ENCODE measurements around the gene ZNF808.
A peak's percentile ranks its signal among the peaks of the same experiment; 100 is the strongest.
"Not testable (repeated sequence)": the region's sequence is repeated elsewhere in the genome, so short reads cannot be mapped to it uniquely, and the experiment has no call there.

ZNF808 gene

DNA sequence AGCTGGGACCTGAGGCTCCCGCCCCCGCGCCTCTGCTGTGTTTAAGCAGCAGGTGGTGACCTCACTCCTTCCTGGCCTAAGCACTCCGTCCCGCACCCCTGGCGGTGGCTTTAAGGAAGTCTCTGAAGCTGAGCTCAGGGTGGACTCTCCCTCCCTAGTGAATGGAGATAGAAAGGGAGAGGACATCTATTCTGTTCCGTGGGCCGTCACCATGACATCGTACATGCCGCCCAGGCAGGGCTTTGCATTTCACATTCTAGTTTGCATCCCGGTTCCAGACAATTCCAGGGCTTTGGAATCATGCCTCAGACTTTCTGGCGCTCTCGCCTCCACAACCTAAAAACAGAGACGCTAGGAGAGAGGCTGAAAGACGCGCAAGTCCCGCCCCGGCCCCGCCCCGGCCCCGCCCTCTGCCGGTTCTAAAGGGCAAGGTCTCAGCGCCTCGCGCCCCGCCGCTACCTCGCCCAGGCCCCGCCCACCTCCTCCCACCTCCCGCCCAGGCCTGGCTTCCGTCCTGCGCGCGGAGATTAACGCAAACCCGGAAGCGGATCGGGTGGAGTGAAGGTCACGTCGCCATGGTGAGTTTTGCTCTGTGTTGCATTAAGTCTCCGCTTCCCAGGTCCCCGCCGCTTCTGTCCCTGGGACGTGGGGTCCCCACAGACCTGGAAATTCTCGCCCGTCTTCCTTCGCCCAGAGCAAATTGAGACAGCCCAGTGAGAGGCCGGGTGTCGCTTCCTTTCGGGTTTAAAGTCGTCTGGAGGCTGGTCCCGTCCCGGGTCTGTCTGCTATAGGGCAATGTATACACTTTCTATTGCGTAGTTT, at the start of gene ZNF808:
Gene ZNF808, plus strand, starts transcription at position 535 of the 822 bp plus-strand sequence. CDS start 15,617 bp downstream, outside the sequence.
- TF ChIP-seq EZH2phosphoT487 (conservative IDR thresholded peaks at IDR 0.05; ENCODE audit: low read length): no peak
- TF ChIP-seq, protein P1, sequence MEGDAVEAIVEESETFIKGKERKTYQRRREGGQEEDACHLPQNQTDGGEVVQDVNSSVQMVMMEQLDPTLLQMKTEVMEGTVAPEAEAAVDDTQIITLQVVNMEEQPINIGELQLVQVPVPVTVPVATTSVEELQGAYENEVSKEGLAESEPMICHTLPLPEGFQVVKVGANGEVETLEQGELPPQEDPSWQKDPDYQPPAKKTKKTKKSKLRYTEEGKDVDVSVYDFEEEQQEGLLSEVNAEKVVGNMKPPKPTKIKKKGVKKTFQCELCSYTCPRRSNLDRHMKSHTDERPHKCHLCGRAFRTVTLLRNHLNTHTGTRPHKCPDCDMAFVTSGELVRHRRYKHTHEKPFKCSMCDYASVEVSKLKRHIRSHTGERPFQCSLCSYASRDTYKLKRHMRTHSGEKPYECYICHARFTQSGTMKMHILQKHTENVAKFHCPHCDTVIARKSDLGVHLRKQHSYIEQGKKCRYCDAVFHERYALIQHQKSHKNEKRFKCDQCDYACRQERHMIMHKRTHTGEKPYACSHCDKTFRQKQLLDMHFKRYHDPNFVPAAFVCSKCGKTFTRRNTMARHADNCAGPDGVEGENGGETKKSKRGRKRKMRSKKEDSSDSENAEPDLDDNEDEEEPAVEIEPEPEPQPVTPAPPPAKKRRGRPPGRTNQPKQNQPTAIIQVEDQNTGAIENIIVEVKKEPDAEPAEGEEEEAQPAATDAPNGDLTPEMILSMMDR (IDR thresholded peaks at IDR 0.05; ENCODE audit: insufficient read depth, low read length, poor library complexity, severe bottlenecking): peak; percentile 15
- Histone ChIP-seq H3K4me3 (ENCODE audit: insufficient read depth, low read length, poor library complexity, severe bottlenecking) (peak within 1 kb of the TSS; percentile 79), H3K36me3 (ENCODE audit: low read length) (no peaks in the 10 kb centered on the region), H3K9ac (ENCODE audit: low read length) (peak within 1 kb of the TSS; percentile 91), H3K27me3 (ENCODE audit: low read length) (no peaks in the 10 kb centered on the region), H3K9me2 (replicated peaks; ENCODE audit: insufficient read depth, low read length) (no peaks in the 10 kb centered on the region), H4K20me1 (ENCODE audit: low read depth, low read length) (no peaks in the 10 kb centered on the region), H3K4me2 (ENCODE audit: low read depth, low read length, poor library complexity, severe bottlenecking) (peak within 1 kb of the TSS; percentile 85), H3K79me2 (ENCODE audit: insufficient read depth, low read length) (peaks cover 29% of the 10 kb centered on the region), H3F3A (ENCODE audit: insufficient read depth) (no peaks in the 10 kb centered on the region), H3K9me3 (ENCODE audit: insufficient read depth, low read length) (0 out of 2 replicates have a peak, but pooled peaks cover 5% of the 10 kb centered on the region), H2AFZ (ENCODE audit: low read depth, low read length, severe bottlenecking) (peak within 1 kb of the TSS; percentile 99), H3K27ac (ENCODE audit: low read depth, low read length) (peak within 1 kb of the TSS; percentile 42)

DNA sequence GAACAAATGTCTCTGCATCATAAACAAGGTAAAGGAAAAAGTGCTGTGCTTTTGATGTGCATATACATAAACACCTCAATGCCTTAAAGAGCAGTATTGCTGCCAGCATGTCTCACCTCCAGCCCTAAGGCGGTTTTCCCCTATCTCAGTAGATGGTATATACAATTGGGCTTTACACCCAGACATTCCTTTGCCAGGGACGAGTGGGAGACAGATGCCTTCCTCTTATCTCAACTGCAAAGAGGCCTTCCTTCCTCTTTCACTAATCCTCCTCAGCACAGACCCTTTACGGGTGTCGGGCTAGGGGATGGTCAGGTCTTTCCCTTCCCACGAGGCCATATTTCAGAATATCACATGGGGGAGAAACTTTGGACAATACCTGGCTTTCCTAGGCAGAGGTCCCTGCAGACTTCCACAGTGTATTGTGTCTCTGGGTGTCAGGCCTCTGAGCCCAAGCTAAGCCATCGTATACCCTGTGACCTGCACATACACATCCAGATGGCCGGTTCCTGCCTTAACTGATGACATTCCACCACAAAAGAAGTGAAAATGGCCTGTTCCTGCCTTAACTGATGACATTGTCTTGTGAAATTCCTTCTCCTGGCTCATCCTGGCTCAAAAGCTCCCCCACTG, 43.2 kb upstream of the ZNF808 start:
- H3K9me3 ChIP-seq (ENCODE audit: insufficient read depth, low read length); H3K9ac ChIP-seq (ENCODE audit: low read length); H2AFZ ChIP-seq (ENCODE audit: low read depth, low read length, severe bottlenecking); H3K36me3 ChIP-seq (ENCODE audit: low read length); H3F3A ChIP-seq (ENCODE audit: insufficient read depth); H3K79me2 ChIP-seq (ENCODE audit: insufficient read depth, low read length); H3K4me3 ChIP-seq (ENCODE audit: insufficient read depth, low read length, poor library complexity, severe bottlenecking); H3K9me2 ChIP-seq (replicated peaks; ENCODE audit: insufficient read depth, low read length); H3K27ac ChIP-seq (ENCODE audit: low read depth, low read length); H3K27me3 ChIP-seq (ENCODE audit: low read length); H3K4me2 ChIP-seq (ENCODE audit: low read depth, low read length, poor library complexity, severe bottlenecking); H4K20me1 ChIP-seq (ENCODE audit: low read depth, low read length): not testable (repeated sequence)

DNA sequence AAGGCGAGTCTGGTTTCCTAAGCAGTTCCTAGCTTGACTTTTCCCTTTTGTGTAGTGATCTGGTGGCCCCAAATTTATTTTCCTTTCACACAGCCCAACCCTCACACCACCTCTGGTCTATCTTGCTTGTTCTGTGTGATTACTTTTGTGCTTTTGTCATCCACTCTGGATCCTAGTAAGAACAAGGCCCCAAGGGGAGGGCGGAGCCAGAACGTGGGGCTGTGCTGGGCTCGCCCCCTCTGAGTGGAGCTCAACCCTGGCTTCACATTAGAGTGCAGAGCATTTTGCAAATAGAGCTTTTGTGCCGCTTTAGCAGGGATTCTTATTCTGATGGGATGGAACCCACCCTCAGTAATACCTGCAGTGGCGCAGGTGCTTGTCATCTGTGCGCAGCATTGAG, 42.4 kb upstream of the ZNF808 start:
- not testable (repeated sequence) for H3K9me3 ChIP-seq (ENCODE audit: insufficient read depth, low read length); H3K4me3 ChIP-seq (ENCODE audit: insufficient read depth, low read length, poor library complexity, severe bottlenecking); H3K79me2 ChIP-seq (ENCODE audit: insufficient read depth, low read length); H3F3A ChIP-seq (ENCODE audit: insufficient read depth); H3K36me3 ChIP-seq (ENCODE audit: low read length); H3K4me2 ChIP-seq (ENCODE audit: low read depth, low read length, poor library complexity, severe bottlenecking); H2AFZ ChIP-seq (ENCODE audit: low read depth, low read length, severe bottlenecking); H3K9me2 ChIP-seq (replicated peaks; ENCODE audit: insufficient read depth, low read length); H3K9ac ChIP-seq (ENCODE audit: low read length); H4K20me1 ChIP-seq (ENCODE audit: low read depth, low read length); H3K27ac ChIP-seq (ENCODE audit: low read depth, low read length); H3K27me3 ChIP-seq (ENCODE audit: low read length)

DNA sequence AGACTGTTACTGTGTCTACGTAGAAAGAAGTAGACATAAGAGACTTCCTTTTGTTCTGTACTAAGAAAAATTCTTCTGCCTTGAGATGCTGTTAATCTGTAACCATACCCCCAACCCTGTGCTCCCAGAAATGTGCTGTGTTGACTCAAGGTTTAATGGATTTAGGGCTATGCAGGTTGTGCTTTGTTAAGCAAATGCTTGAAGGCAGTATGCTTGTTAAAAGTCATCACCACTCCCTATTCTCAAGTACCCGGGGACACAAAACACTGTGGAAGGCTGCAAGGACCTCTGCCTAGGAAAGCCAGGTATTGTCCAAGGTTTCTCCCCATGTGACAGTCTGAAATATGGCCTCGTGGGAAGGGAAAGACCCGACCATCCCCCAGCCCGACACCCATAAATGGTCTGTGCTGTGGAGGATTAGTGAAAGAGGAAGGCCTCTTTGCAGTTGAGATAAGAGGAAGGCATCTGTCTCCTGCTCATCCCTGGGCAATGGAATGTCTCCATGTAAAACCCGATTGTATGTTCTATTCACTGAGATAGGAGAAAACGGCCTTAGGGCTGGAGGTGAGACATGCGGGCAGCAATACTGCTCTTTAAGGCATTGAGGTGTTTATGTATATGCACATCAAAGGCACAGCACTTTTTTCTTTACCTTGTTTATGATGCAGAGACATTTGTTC, 41.8 kb upstream of the ZNF808 start:
- H4K20me1 ChIP-seq (ENCODE audit: low read depth, low read length); H3K4me3 ChIP-seq (ENCODE audit: insufficient read depth, low read length, poor library complexity, severe bottlenecking); H3K9me2 ChIP-seq (replicated peaks; ENCODE audit: insufficient read depth, low read length); H3K4me2 ChIP-seq (ENCODE audit: low read depth, low read length, poor library complexity, severe bottlenecking); H3K9ac ChIP-seq (ENCODE audit: low read length); H3F3A ChIP-seq (ENCODE audit: insufficient read depth); H3K36me3 ChIP-seq (ENCODE audit: low read length); H2AFZ ChIP-seq (ENCODE audit: low read depth, low read length, severe bottlenecking); H3K27ac ChIP-seq (ENCODE audit: low read depth, low read length); H3K79me2 ChIP-seq (ENCODE audit: insufficient read depth, low read length); H3K27me3 ChIP-seq (ENCODE audit: low read length); H3K9me3 ChIP-seq (ENCODE audit: insufficient read depth, low read length): not testable (repeated sequence)

Measured in SU-DHL-6 (cell line).